ENCODE results near the gene OPCML.
"Not testable (repeated sequence)": the region's sequence is repeated elsewhere in the genome, so short reads cannot be mapped to it uniquely, and the experiment has no call there.

OPCML gene

DNA sequence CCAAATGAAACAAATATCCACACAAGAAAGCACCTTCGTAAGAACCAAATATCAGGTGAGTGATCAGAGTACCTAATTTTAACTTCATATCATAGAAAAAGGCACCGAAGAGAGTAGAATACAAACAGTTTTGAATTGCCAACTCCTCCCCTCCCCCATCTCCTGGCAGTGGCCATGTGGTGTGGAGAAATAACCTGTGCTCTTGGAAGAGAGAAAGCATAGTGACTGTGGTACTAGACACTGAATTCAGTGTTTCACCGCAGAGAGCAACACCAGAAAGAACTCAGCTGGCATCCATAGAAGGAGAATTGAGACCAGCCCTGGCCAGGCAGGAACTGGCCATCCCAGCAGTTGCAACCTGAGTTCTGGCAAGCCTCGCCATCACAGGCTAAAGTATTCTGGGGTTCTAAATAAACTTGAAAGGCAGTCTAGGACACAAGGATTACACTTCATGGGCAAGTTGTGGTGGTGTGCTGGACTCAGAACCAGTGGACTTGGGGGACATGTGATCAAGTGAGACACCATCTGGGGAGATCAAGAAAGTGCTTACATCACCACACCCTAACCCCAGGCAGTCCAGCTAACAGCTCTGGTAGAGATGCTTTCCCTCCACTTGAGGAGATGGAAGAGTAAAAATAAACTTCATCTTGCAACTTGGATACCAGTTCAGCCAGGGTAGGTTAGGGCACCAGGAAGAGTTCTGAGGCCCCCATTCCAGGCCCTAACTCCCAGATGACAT, 1158.7 kb downstream of the OPCML start:
- no peak overlapping the region for H3K27ac Mint-ChIP-seq
- no peak overlapping the region for H3K4me3 Mint-ChIP-seq
- H3K9me3 Mint-ChIP-seq = peaks cover 9% of the 10 kb centered on the region
- peaks cover 10% of the 10 kb centered on the region for H3K27me3 Mint-ChIP-seq (ENCODE audit: low read depth, poor library complexity)
- TF ChIP-seq, protein P1, sequence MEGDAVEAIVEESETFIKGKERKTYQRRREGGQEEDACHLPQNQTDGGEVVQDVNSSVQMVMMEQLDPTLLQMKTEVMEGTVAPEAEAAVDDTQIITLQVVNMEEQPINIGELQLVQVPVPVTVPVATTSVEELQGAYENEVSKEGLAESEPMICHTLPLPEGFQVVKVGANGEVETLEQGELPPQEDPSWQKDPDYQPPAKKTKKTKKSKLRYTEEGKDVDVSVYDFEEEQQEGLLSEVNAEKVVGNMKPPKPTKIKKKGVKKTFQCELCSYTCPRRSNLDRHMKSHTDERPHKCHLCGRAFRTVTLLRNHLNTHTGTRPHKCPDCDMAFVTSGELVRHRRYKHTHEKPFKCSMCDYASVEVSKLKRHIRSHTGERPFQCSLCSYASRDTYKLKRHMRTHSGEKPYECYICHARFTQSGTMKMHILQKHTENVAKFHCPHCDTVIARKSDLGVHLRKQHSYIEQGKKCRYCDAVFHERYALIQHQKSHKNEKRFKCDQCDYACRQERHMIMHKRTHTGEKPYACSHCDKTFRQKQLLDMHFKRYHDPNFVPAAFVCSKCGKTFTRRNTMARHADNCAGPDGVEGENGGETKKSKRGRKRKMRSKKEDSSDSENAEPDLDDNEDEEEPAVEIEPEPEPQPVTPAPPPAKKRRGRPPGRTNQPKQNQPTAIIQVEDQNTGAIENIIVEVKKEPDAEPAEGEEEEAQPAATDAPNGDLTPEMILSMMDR (IDR thresholded peaks at IDR 0.05) = no peak
- H3K36me3 Mint-ChIP-seq (ENCODE audit: low read depth) = no peaks in the 10 kb centered on the region
- no peaks in the 10 kb centered on the region for H3K4me1 Mint-ChIP-seq
- DNase-seq = no peak

DNA sequence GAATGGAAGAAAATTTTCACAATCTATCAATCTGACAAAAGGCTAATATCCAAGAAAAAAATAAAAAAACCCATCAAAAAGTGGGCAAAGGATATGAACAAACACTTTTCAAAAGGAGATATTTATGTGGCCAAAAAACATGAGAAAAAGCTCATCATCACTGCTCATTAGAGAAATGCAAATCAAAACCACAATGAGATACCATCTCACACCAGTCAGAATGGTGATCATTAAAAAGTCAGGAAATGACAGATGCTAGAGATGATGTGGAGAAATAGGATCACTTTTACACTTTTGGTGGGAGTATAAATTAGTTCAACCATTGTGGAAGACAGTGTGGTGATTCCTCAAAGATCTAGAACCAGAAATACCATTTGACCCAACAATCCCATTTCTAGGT, 1162.2 kb downstream of the OPCML start:
- H3K9me3 Mint-ChIP-seq = peaks cover 13% of the 10 kb centered on the region
- not testable (repeated sequence) for H3K27me3 Mint-ChIP-seq (ENCODE audit: low read depth, poor library complexity); H3K27ac Mint-ChIP-seq; H3K4me1 Mint-ChIP-seq; DNase-seq; H3K4me3 Mint-ChIP-seq; H3K36me3 Mint-ChIP-seq (ENCODE audit: low read depth)

DNA sequence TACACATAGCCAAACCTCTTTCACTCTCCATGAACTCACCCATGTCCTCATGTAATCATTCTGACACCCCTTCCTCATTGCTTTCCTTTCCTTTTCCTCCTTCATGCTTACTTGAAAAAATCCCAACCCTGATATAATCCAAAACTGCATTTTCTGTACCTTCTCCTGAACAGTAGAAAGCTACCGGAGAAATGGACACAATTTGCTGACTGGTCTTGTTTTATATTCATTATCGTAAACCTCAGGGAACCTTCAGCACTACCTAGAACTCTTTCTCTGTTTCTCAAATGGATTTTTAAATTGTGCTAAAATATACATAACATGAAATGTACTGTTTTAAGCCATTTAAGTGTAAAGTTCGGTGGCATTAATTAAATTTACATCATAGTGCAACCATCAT, 1165.0 kb downstream of the OPCML start:
- no peak overlapping the region for H3K4me3 Mint-ChIP-seq
- no peak overlapping the region for H3K27ac Mint-ChIP-seq
- no peaks in the 10 kb centered on the region for H3K36me3 Mint-ChIP-seq (ENCODE audit: low read depth)
- peaks cover 13% of the 10 kb centered on the region for H3K9me3 Mint-ChIP-seq
- TF ChIP-seq, protein P1 (IDR thresholded peaks at IDR 0.05) = no peak
- no peak for DNase-seq
- H3K27me3 Mint-ChIP-seq (ENCODE audit: low read depth, poor library complexity) = peaks cover 4% of the 10 kb centered on the region
- no peaks in the 10 kb centered on the region for H3K4me1 Mint-ChIP-seq

DNA sequence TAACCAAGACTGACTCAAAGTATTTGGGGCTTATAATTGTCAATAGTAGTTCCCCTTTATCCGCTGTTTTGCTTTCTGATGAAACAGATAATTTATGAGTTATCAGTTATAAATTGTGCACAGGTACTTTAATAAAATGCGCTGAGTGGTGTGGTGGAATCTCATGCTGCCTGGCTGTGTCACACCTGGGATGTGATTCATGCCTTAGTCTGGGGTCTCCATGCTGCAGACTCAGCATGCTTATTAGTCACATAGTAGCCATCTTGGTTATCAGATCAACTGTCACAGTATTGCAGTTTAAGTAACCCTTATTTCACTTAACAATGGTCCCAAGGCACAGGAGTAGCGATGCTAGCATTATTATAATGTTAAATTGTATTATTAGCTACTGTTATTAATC, 1166.7 kb downstream of the OPCML start:
- peaks cover 4% of the 10 kb centered on the region for H3K27me3 Mint-ChIP-seq (ENCODE audit: low read depth, poor library complexity)
- TF ChIP-seq, protein P1 (IDR thresholded peaks at IDR 0.05) = no peak
- no peaks in the 10 kb centered on the region for H3K36me3 Mint-ChIP-seq (ENCODE audit: low read depth)
- no peak for DNase-seq
- no peak overlapping the region for H3K4me3 Mint-ChIP-seq
- no peaks in the 10 kb centered on the region for H3K4me1 Mint-ChIP-seq
- H3K9me3 Mint-ChIP-seq = peaks cover 13% of the 10 kb centered on the region
- H3K27ac Mint-ChIP-seq = no peak overlapping the region

Data from nephron progenitor cell (in vitro differentiated cells).